HT-29 (cell line): ENCODE results near the gene DNMT3L. TPM values are rescaled to one million over a fixed set of nuclear protein-coding genes. Genes with fewer than 3 reads are reported as not detected.
"Not testable (repeated sequence)": the region's sequence is repeated elsewhere in the genome, so short reads cannot be mapped to it uniquely, and the experiment has no call there.

Experiments
- DNase-seq: peaks from one replicate; pipeline ENCODE4 v3.0.0-alpha.2; 2015; ENCODE audit warnings: low spot score
- total RNA-seq: library from RNA; depleted of rRNA; stranded (reverse); fragments of >200 nt; shearing (Covaris generic); gene quantifications from 2 replicates; pipeline ENCODE4 v1.2.3, GENCODE V29; 2014

The DNMT3L gene
- total RNA-seq, 1 experiment from 2014 or later = not detected

DNA sequence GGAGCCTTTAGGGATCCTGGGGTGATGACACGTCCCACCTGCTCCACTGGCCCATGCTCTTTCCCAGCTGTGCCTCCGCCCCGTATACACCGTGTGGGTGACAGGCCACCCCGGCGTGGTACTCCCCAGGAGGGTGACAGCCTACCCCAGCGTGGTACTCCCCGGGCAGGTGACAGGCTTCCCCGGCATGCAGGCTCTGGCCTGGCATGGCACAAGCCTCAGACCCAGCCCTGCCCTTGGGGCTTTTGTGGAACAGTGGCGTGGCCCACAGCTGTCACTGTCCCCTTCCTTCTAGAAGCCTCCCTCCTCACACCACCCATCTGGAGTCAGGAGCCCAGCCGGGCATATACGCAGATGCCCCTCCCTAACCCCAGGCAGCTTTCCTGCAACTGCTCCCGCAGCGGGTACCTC, 33.5 kb upstream of the DNMT3L start:
- no peak for DNase-seq

DNA sequence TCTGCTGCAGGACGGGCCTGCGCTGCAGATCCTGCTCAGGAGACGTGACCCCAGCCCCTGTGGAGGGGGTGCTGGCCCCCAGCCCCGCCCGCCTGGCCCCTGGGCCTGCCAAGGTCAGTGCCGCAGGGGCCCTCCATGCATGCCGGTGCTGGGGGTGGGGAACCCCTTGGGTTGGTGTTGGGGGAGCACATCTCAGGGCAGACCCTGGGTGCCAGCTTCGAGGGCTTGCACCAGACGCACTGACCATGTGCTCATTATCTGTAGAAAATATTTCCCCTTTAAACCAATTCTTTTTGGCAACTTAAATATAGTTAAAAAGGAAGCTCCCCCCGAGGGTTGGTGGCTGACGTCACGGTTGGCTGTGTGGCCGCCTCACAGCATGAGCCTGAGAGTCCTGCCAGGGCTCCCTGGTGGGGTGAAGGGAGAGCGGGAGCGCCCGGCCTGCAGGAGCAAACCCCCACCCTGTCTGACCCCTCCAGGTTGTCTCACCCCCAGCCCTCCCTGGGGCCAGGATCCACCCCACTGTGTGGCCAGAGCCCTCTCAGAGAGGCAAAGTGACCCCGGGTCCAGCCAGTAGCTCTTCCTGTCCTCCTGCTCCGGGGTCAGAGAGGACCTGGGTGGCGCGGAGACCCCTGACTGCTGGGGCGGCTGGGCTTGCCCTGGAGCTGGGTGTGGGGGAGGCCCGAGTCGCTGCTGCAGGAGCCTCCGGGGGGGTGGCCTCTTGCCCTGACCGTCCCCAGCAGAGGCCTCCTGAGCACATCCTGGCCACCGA, 32.9 kb upstream of the DNMT3L start:
- no peak for DNase-seq

DNA sequence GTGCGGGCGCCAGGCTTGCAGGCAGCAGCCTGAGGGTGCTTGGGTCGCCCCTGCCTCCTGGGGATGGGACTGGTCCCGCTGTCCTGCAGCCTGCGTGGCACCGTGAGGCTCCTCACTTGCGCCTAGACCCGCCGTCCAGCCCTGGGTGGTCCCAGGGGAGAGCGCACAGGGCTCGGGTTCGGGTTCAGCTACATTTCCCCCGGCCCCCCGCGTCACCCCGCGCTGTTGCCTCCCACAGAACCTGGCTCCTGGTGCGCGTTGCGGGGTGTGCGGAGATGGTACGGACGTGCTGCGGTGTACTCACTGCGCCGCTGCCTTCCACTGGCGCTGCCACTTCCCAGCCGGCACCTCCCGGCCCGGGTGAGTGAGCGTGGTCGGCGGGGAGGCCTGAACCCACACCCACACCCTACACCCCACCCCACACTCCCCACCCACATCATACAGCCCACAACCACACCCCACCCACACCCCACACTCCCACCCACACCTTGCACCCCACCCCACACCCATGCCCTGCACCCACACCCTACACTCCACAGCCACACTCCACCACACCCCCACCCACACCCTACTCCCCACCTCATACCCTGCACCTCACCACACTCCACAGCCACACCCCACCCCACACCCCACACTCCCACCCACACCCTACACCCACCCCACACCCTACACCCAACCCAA, 32.0 kb upstream of the DNMT3L start:
- DNase-seq = no peak

DNA sequence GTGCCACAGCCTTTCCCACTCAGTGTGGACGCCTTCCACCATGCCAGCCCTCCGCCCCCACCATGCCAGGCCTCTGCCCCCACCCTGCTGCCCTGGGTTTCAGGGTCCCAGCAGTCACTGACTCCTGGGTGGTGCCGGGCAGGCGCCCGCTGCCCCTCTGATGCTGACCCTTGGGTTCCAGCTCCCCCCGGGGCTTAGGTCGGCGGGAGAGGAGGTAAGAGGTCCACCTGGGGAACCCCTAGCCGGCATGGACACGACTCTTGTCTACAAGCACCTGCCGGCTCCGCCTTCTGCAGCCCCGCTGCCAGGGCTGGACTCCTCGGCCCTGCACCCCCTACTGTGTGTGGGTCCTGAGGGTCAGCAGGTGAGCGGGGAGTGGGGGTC, 31.1 kb upstream of the DNMT3L start:
- DNase-seq = no peak

DNA sequence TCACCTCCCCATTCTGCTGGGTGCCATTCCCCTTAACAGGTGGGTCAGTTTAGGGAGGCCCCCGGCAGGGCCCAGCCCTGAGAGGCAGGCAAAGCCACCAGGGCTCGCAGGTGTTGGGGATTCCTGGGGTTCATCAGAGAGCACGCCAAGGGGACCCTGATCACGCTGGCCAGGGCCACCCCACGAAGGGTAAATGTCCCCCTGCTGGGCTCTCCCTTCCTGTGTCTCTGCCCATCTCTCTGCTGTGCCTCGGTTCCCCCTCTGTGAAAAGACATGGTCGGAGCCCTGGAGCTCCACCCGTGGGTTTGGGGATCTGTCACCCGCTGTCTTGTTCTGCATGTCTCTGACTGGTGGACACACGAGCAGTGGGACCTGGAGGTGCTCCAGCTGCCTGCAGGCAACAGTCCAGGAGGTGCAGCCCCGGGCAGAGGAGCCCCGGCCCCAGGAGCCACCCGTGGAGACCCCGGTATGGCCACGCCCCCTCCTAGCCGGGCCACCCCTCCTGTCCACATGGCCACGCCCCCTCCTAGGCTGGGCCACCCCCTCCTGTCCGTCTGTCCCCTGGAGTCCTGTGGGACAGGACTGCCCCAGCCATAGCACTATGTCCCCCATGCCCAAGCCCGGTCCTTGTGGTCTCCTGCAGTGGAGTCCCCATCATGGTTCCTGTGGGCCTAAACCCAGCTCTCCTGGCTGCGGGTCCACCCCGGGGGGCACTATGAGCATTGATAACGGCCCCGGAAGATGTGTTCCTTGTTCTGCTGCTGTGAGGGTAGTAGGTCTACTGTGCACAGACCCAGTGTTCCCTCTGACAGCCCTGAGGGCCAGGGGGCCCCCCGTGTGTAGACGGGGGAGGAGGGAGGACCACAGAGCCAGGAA, 30.5 kb upstream of the DNMT3L start:
- DNase-seq = no peak

DNA sequence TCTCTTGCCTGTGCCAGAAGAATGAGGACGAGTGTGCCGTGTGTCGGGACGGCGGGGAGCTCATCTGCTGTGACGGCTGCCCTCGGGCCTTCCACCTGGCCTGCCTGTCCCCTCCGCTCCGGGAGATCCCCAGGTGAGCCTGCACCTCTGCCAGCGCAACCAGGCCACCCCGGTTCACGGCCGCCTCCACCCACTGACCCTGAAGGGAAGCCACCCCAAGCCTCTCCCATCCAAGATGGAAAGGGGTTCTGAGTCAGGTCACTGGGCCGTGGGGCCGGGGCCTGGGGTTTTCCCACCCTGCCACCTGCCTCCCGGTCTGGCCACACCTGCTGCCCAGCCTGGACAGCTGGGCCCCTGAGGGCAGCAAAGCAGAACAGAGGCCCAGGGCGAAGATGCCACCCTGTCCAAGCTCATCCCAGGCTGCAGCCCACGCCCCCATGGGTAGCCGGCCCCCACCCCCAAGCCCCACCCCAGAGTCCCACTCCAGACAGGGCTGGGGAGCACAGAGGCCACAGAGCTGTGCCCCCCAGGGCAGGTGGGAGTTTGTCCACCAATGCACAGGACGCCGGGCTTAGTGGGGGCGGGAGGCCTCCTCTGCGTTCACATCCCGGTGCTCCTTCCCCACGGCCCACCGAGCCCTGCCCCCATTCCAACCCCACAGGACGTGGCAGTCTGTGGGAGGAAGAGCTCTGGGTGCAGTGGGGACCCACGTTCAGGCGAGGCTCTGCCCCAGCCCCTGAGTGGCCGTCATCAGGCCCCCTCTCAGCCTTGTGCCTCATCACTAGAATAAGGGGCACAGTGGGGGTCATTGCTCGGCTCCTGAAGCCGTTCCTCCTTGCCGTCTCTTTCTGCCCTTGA, 29.6 kb upstream of the DNMT3L start:
- DNase-seq = no peak

DNA sequence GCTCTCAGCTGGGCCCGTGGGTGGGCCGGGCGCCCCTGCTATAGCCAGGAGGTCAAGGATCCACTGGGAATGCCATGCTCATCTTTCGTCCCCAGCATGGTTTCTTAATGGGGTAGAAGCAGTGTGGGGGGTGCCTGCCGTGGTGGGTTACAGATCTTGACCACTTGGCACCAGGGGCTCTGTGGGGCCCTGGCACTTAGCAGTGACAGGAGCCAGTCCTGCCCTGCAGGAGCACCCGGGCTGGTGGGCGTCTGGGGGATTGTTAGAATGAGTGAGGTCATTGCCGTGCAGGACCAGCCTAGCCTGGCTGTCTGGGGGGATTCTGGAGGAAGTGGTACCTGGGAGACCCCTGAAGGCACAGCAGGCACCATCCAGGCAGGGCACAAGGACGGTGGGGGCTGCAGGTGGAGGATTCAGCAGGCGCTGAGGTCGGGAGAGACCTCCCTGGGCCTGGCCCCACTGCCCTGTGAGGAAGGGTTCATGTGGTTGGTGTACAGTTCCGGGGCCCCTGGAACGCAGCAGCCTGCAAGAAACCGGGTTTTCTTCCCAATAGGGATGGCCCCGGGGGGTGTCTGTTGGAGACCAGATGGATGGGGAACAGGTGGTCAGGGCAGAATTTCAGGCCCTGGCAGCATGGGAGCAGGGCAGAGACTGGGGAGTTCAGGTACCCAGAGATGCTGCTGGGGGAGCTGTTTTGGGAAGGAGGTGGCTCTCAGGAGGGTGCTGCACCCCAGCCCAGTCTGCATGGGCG, 28.8 kb upstream of the DNMT3L start:
- no peak for DNase-seq

DNA sequence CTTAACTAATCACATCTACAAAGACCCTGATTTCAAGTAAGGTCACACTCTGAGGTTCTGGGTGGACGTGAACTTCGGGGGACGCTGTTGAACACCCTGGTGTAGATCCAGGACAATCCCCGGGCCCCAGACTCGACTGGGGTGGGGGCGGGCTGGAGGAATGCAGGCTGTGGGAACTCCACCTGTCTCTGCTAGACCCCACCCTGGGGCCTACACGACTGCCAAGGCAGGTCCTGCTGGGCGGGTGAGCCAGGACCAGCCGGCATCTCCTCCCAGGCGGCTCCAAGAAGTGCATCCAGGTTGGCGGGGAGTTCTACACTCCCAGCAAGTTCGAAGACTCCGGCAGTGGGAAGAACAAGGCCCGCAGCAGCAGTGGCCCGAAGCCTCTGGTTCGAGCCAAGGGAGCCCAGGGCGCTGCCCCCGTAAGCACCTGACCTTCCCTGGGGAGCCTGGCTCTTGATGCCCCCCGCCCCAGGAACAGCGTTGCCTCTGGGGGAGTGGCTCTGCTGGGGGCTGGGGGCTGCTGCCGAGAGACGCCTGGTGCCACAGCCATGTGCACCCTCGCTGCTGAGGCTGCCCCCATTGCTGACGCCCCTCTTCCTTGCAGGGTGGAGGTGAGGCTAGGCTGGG, 27.8 kb upstream of the DNMT3L start:
- no peak for DNase-seq

DNA sequence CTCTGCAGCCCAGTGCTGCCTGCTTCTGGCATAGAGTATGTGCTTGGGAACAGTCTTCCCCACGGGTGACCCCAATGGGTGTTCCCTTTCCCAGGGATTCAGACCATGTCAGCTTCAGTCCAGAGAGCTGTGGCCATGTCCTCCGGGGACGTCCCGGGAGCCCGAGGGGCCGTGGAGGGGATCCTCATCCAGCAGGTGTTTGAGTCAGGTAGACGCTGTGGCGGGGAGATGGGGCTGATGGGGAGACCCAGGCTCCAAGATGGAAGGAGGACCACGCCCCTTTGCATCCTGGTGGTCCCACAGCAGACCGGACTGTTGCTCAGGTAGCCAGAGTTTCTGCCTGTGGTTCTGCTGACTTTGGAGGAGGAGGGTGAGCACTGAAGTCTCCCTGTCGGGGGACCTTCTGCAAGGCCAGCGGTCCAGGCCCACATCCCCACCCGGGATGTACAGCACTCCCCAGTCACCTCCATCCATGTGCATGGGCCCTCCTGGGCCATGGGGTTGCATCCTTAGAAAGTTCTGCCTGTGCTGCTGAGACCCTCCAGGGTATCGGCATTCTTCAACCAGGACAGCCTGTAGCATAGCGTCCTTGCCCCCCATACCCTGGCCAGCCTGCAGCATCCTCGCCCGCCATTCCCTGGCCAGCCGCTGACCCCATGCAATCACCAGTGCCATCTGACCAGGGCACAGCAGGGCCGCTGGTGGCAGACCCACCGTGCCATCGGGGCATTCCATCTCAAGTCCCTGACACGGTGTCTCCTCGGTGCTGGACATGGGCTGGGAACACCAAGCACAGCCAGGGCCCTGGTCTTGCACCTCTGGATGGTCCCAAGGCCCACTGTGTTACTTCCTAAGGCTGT, 26.8 kb upstream of the DNMT3L start:
- DNase-seq = no peak

DNA sequence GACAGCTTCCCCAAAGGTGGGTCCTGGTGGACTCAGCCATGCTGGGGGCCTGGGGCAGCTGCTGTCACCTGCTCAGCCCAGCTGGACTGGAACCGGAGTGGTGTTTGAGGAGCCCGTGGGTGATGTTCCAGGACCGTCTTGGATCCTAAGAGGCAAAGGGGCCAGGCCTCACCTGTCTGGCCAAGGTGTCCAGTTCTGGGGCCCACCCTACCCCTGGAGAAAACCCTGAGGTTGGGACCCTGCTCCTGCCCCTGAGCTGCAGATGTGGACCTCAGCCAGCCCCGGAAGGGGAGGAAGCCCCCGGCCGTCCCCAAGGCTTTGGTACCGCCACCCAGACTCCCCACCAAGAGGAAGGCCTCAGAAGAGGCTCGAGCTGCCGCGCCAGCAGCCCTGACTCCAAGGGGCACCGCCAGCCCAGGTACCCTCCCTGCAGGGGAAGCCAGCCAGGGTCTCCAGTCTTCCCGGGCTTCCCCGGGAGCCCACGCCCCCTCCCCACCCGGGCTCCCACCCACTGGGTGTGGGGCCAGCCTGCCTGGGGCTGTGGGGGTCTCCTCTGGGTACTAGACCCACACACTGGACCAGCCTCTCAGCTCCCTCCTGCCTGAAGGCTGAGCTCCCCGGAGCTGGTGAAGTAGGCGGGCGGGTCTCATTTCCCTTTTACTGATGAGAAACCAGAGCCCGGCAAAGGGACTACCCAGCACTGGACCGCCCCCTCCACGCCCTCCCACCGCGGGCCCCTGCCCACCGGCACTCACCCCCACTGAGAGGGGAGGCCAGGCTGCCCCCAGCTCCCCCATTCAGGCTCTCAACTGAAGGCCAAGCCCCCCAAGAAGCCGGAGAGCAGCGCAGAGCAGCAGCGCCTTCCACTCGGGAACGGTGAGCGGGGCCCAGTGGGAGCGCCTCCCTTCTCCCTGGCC, 25.3 kb upstream of the DNMT3L start:
- DNase-seq = no peak

DNA sequence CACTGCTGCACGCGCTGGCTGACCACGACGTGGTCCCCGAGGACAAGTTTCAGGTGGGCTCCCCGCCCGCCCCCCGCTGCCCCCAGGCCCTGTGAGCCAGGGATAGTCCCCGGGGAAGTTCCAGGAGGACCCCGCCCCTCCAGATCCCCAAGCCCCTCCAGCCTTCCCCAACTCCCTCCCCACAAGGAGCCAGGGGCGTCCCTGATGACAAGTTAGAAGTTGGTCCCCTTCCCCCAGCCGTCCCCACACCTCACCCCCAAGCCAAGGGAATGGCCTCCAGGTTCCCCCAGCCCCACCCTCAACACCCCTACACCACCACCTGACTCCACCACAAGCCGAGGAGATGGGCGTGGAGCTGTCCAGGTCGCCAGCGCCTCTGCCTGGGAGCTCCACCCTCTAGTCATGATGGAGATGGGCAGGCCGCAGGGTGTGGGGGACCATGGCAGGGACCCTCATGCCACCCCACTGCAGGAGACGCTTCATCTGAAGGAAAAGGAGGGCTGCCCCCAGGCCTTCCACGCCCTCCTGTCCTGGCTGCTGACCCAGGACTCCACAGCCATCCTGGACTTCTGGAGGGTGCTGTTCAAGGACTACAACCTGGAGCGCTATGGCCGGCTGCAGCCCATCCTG, 24.5 kb upstream of the DNMT3L start:
- DNase-seq = no peak

DNA sequence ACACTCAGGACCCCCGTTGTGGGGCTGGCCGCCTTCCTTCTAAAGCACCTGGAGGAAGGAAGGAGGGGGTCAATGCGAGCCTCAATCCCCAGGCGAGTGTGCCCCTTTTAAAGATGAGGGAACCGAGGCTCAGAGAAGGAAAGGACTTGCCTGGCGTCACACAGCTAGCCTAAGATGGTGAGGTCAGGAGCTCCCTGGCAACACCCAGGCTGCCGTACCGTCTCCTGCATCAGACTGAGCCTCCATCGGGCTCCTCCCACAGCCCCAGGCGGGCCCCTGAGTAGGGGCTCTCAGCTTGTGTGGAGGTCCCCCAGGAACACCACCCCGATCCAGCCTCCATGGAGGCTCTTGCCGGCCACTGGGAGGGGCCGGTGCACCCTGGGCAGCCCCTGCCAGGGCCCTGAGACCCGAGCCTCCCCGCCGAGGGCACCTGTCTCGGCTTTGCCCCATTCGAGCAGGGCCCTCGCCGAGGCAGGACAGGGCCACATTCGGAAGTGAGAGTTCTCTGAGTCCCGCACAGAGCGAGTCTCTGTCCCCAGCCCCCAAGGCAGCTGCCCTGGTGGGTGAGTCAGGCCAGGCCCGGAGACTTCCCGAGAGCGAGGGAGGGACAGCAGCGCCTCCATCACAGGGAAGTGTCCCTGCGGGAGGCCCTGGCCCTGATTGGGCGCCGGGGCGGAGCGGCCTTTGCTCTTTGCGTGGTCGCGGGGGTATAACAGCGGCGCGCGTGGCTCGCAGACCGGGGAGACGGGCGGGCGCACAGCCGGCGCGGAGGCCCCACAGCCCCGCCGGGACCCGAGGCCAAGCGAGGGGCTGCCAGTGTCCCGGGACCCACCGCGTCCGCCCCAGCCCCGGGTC, 23.7 kb upstream of the DNMT3L start, which contains the start of gene AIRE:
AIRE (plus strand) TSS at position 739 of the 855 bp plus-strand sequence. CDS start 131 bp downstream, outside the sequence.
- DNase-seq = no peak

DNA sequence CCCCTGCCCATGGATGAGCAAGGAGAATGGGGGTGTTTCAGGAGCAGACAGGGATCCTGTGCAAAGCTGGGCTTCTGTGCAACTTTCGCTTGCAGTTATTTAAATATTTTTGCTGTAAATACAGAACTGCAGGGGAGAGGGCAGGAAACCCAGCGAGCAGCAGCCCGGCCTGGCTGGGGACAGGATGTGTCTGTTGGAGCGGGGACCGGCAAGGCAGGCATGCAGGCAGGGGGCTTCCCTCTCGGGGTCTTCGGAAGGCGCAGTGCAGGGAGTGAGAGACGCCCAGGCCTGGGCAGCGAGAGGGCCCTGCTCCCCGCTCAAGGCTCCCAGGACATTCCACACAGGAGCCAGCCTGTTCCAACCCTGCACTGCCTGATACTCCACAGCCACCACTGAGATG, 22.3 kb upstream of the DNMT3L start:
- no peak for DNase-seq

DNA sequence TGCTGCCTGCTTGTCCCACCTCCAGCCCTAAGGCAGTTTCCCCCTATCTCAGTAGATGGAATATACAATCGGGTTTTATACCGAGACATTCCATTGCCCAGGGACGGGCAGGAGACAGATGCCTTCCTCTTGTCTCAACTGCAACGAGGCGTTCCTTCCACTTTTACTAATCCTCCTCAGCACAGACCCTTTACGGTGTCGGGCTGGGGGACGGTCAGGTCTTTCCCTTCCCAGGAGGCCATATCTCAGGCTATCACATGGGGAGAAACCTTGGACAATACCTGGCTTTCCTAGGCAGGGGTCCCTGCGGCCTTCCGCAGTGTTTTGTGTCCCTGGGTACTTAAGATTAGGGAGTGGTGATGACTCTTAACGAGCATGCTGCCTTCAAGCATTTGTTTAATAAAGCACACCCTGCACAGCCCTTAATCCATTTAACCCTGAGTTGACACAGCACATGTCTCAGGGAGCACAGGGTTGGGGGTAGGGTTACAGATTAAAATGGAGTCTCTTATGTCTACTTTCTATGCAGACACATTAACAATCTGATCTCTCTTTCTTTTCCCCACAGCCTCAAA, 21.6 kb upstream of the DNMT3L start:
- not testable (repeated sequence) for DNase-seq

DNA sequence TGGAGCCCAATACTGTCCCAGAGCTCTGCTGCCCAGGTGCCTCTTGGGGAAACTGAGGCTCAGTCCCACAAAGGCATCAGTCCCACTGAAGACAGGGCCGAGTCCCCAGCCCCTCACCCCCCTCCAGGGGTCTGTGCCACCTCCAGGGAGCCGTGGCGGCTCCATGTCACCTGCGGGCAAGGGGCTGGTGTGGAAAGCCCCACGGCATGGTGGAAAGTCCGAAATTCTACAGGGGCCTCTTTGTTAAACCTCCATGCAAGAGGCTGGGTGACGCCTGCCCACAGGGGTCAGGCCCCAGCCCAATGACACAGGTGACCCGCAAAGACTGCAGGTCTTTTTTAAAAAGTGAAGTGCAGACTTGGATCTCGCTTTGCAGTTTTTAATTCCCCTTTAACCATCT, 20.7 kb upstream of the DNMT3L start:
- no peak for DNase-seq

DNA sequence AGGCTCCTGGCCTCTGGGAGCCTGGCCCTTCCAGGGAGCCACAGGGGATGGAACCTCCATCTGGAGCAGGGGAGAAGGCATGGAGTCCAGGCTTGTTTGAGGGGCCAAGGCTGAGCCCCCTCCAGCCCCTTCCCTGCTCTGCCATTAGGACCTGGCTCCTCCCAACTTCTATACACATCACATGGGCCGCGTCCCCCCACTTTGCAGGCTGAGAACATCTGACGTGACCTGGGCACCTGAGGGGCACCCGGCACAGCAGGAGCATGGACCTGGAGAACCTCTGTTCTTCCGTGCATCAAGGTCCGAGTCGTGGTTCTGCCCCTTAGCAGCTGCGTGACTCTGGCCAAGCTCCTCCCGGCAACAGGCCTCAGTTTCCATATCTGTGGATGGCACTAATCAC, 20.1 kb upstream of the DNMT3L start:
- DNase-seq = no peak
